ENCODE measurements around the gene USP10. TPM values are rescaled to one million over a fixed set of nuclear protein-coding genes. Genes with fewer than 3 reads are reported as not detected.

USP10 gene
- total RNA-seq, 4 donors from 2014 or later, result 61.1 to 103 (median 74.4) TPM

GRCh38 chr16:84828322-84828721, 128.5 kb downstream of the USP10 start:
- in situ Hi-C loops (cut with MboI; ENCODE audit: low sequenced_read_pairs in 4 of 4), result no loop called here
- peaks cover 0 to 5% of the 10 kb centered on the region in 2 donors for H3K36me3 ChIP-seq
- H3K9me3 ChIP-seq, result no peaks in the 10 kb centered on the region
- DNase-seq (no peak), ATAC-seq (no peak)
- H3K27me3 ChIP-seq, result peaks cover 0 to 10% (median 7%) of the 10 kb centered on the region in 3 donors
- H3K4me3 ChIP-seq, result no peak overlapping the region
- TF ChIP-seq CTCF (IDR thresholded peaks at IDR 0.05 in 4 of 5, conservative IDR thresholded peaks at IDR 0.05 in 1 of 5) (no peak), POLR2A (IDR thresholded peaks at IDR 0.05) (no peak)
- H3K4me1 ChIP-seq, result peaks cover 9 to 16% of the 10 kb centered on the region in 2 donors
- peak overlapping the region in 3 of 4 donors; percentile 68 to 85 (median 78) for H3K27ac ChIP-seq
- intact Hi-C loops (cut with DNase I; ENCODE audit: low total_unique reads), result no loop called here

Other genes starting within 250 kb of the USP10 start
- 1 to 10 TPM; 2.6 to 7.1 (median 5.0) TPM for gene MEAK7, start 195.3 kb upstream of the USP10 start, total RNA-seq
- gene COTL1, start 81.9 kb upstream of the USP10 start, total RNA-seq, result 1 to 10 TPM; 2.8 to 8.7 (median 6.2) TPM
- 10 to 100 TPM; 15.6 to 33.9 (median 18.2) TPM for gene KLHL36, start 51.5 kb upstream of the USP10 start, total RNA-seq
- 10 to 100 TPM; 26.1 to 50.1 (median 39.0) TPM for gene CRISPLD2, start 120.0 kb downstream of the USP10 start, total RNA-seq